SJCRH30 (cell line): ENCODE results near the gene PRICKLE1. TPM values are rescaled to one million over a fixed set of nuclear protein-coding genes. Genes with fewer than 3 reads are reported as not detected.

ENCODE experiments used
- DNase-seq, 2 experiments: peaks; one replicate each; pipeline ENCODE4 v3.0.0-alpha.2; 2015 to 2020
- H3K27ac ChIP-seq: fragments of 250-450 bp; sonication (Bioruptor Pico); 2 replicates; pipeline ENCODE4 v1.5.1; 2020; ENCODE audit warnings: mild to moderate bottlenecking, moderate library complexity
- H3K27me3 ChIP-seq: fragments of 250-450 bp; sonication (Bioruptor Pico); 2 replicates; pipeline ENCODE4 v1.5.1; 2020; ENCODE audit warnings: mild to moderate bottlenecking, moderate library complexity
- H3K36me3 ChIP-seq: fragments of 250-450 bp; sonication (Bioruptor Pico); 2 replicates; pipeline ENCODE4 v1.5.1; 2020; ENCODE audit warnings: mild to moderate bottlenecking, moderate library complexity
- H3K4me1 ChIP-seq: fragments of 250-450 bp; sonication (Bioruptor Pico); 2 replicates; pipeline ENCODE4 v1.5.1; 2020; ENCODE audit warnings: mild to moderate bottlenecking, moderate library complexity
- H3K4me3 ChIP-seq: fragments of 250-450 bp; sonication (Bioruptor Pico); 2 replicates; pipeline ENCODE4 v1.5.1; 2020; ENCODE audit warnings: mild to moderate bottlenecking, moderate library complexity
- H3K9me3 ChIP-seq: fragments of 250-450 bp; sonication (Bioruptor Pico); replicated peaks from 2 replicates; pipeline ENCODE4 v1.5.1; 2020; ENCODE audit warnings: mild to moderate bottlenecking, moderate library complexity
- total RNA-seq: library from RNA; depleted of rRNA; stranded (reverse); fragments of >200 nt; shearing (Covaris generic); gene quantifications from 2 replicates; pipeline ENCODE4 v1.2.3, GENCODE V29; 2014

PRICKLE1 gene
- total RNA-seq, 1 experiment from 2014 or later, result 1.8 TPM

DNA sequence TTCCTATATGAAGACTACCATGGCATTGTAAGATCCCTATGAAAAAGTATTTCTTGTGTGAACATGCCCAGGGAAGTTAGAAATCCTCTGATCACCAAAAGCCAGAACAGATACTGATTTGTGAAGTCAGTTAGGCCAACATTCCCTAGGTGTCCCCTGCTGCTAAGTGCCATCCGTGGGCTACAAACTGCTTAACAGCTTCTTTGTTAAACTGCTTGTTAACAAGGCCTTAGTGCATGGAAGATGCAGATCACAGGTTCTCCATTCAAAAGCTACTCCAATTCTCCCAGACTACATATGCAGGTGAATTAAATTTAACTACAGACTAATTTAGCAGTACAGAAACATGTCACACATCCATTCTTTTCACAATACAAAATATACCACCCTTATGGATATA, 108.2 kb downstream of the PRICKLE1 start:
- H3K9me3 ChIP-seq, result no peaks in the 10 kb centered on the region; the same call in 1 of the 2 replicates
- no peak for DNase-seq
- no peaks in the 10 kb centered on the region for H3K36me3 ChIP-seq
- H3K4me1 ChIP-seq, result peaks cover 10% of the 10 kb centered on the region
- H3K27me3 ChIP-seq, result peaks cover 12% of the 10 kb centered on the region; the same call in 1 of the 2 replicates
- no peak overlapping the region for H3K4me3 ChIP-seq
- no peak overlapping the region for H3K27ac ChIP-seq

DNA sequence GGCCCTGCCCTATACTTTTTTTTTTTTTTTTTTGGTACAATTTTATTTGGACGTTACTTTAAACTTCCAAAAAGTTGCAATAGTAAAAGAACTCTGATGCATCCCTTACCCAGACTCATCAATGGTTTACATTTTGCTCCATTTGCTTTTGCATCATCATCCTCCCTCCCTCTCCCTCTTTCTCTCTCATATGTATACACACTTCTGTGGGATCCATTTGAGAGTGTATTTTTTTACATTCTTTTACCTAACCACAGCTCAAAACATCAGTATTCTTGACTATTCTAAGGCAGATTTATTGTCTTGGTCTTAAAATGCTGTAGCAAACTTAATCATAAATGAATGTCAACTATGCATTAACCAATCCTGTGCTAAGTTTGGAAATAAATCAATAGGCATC, 111.6 kb downstream of the PRICKLE1 start:
- no peak for DNase-seq
- Histone ChIP-seq H3K4me3 (no peak overlapping the region), H3K27ac (no peak overlapping the region), H3K4me1 (0 out of 2 replicates have a peak, but pooled peaks cover 3% of the 10 kb centered on the region), H3K36me3 (no peaks in the 10 kb centered on the region), H3K9me3 (no peaks in the 10 kb centered on the region; the same call in 1 of the 2 replicates), H3K27me3 (0 out of 2 replicates have a peak, but pooled peaks cover 3% of the 10 kb centered on the region)

DNA sequence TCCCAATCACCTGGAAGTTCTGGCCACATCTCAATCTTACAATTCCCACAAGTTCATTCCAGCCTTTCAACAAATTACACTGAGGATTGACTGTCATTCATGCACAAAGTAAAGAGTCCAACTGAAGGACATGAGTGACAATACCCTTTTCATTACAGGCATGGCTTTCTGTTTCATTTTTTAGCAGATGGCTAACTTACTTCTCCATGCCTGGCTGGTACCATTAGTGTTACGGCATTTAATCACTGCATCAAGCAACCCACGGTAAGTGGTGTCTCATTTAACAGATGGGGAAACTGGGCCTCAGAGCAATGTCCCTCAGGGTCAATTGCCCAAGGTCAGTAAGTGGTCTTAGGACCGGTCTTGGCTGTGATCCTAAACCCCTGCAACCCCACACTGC, 114.4 kb downstream of the PRICKLE1 start:
- Histone ChIP-seq H3K4me3 (no peak overlapping the region), H3K4me1 (no peaks in the 10 kb centered on the region), H3K9me3 (no peaks in the 10 kb centered on the region), H3K27ac (no peak overlapping the region), H3K27me3 (0 out of 2 replicates have a peak, but pooled peaks cover 2% of the 10 kb centered on the region), H3K36me3 (no peaks in the 10 kb centered on the region)
- DNase-seq, result no peak

GRCh38 chr12:42474391-42474790, 115.2 kb downstream of the PRICKLE1 start:
- Histone ChIP-seq H3K4me3 (no peak overlapping the region), H3K27me3 (0 out of 2 replicates have a peak, but pooled peaks cover 6% of the 10 kb centered on the region), H3K4me1 (no peaks in the 10 kb centered on the region), H3K36me3 (no peaks in the 10 kb centered on the region), H3K27ac (no peak overlapping the region), H3K9me3 (no peaks in the 10 kb centered on the region)
- DNase-seq, result no peak

DNA sequence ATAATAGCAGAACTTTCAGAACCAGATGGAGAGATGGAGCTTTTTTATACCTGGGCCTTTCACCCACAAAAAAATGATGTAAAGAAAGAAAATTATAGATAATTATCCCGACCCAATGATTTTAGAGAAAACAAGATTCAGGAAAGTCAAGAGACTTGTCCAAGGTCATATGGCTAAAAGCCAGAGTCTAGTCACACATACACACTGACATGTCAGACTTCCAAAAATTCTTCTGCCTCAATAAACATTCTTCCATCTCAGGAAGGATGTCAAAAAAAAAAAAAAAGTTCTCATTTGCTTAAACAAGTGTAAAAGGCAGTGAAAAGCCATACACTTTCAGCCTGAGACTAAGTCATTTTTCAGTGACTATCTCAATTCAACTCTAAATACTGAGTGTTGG, 116.0 kb downstream of the PRICKLE1 start:
- Histone ChIP-seq H3K27ac (no peak overlapping the region), H3K27me3 (0 out of 2 replicates have a peak, but pooled peaks cover 6% of the 10 kb centered on the region)
- no peak for DNase-seq

DNA sequence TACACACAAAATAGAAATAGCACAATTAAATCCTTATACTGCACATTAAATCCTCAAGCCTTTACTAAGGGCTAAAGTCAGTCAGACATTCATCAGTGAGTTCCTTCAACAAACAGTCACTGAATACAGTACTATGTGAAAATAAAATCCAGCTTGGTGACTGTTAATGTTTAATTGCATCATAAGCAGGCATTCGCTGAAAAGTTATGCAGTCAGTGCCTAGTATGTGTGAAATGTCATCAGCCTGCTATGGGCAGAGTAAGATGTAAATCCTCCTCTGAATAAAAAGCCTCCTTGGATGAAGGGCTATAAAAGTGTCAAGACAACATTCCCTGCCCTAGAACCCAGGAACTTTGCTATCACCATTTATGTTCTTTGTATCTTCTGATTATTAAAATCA, 116.4 kb downstream of the PRICKLE1 start:
- no peaks in the 10 kb centered on the region for H3K4me1 ChIP-seq
- no peaks in the 10 kb centered on the region for H3K36me3 ChIP-seq
- no peak overlapping the region for H3K27ac ChIP-seq
- H3K27me3 ChIP-seq, result 0 out of 2 replicates have a peak, but pooled peaks cover 6% of the 10 kb centered on the region
- no peaks in the 10 kb centered on the region for H3K9me3 ChIP-seq
- no peak for DNase-seq
- H3K4me3 ChIP-seq, result no peak overlapping the region

More for the DNA sequence above, 116.0 kb downstream of the PRICKLE1 start:
- no peaks in the 10 kb centered on the region for H3K9me3 ChIP-seq
- no peaks in the 10 kb centered on the region for H3K36me3 ChIP-seq
- H3K4me3 ChIP-seq, result no peak overlapping the region
- no peaks in the 10 kb centered on the region for H3K4me1 ChIP-seq

- H3K4me3 ChIP-seq, result no peak overlapping the region
- 0 out of 2 replicates have a peak, but pooled peaks cover 6% of the 10 kb centered on the region for H3K27me3 ChIP-seq
- no peaks in the 10 kb centered on the region for H3K4me1 ChIP-seq
- no peak for DNase-seq
- no peak overlapping the region for H3K27ac ChIP-seq
- H3K9me3 ChIP-seq, result no peaks in the 10 kb centered on the region
- H3K36me3 ChIP-seq, result no peaks in the 10 kb centered on the region
Measured at GRCh38 chr12:42472376-42472775, 117.2 kb downstream of the PRICKLE1 start.

DNA sequence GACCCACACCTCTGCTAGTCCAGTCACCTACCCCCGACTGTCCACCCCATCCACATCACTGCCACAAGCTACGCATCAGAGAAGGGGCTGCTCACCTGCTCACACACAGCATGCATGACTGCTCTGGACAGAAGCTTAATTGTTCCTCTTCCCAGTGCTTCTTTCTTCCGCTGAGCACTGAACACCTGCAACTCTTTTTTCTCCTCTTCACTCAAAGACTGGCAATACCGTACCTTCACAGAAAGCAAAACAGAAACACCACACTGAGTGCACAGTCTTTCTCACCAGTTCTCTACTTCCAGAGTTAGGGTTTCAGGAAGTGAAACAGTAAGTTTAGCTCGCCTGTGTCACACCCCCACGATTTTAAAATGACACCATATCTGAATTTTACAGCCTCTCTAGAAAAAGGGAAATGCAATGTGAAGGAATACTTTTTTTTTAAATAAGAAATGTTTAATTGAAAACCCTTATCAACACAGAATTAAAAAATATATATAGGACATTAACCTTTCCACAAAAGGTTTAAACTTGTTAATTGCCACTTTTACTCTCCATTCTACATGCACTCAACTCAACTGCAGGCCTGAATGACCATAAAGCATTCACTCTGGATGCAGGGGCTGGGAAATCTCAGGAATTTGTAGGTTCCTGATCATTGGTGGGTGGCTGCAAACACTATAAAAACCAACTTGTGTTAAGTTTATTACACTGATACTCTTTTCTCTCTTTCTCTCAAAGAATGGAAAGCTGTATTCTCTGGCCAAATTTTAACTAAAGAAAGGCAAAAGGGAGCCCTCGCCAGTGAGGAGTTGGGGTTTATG, 120.0 kb downstream of the PRICKLE1 start:
- 0 out of 2 replicates have a peak, but pooled peaks cover 6% of the 10 kb centered on the region for H3K27me3 ChIP-seq
- H3K36me3 ChIP-seq, result no peaks in the 10 kb centered on the region
- no peaks in the 10 kb centered on the region for H3K9me3 ChIP-seq
- DNase-seq, result no peak
- H3K4me3 ChIP-seq, result no peak overlapping the region
- no peaks in the 10 kb centered on the region for H3K4me1 ChIP-seq
- no peak overlapping the region for H3K27ac ChIP-seq

GRCh38 chr12:42468921-42469320, 120.6 kb downstream of the PRICKLE1 start:
- Histone ChIP-seq H3K27me3 (0 out of 2 replicates have a peak, but pooled peaks cover 6% of the 10 kb centered on the region), H3K9me3 (no peaks in the 10 kb centered on the region), H3K4me3 (no peak overlapping the region), H3K4me1 (no peaks in the 10 kb centered on the region), H3K36me3 (no peaks in the 10 kb centered on the region), H3K27ac (no peak overlapping the region)
- DNase-seq, result no peak

GRCh38 chr12:42468341-42468821, 121.2 kb downstream of the PRICKLE1 start:
- Histone ChIP-seq H3K36me3 (no peaks in the 10 kb centered on the region), H3K9me3 (no peaks in the 10 kb centered on the region), H3K4me1 (no peaks in the 10 kb centered on the region), H3K27me3 (0 out of 2 replicates have a peak, but pooled peaks cover 6% of the 10 kb centered on the region), H3K4me3 (no peak overlapping the region), H3K27ac (no peak overlapping the region)
- no peak for DNase-seq

- no peaks in the 10 kb centered on the region for H3K27me3 ChIP-seq
- no peaks in the 10 kb centered on the region for H3K4me1 ChIP-seq
- H3K9me3 ChIP-seq, result no peaks in the 10 kb centered on the region
- no peak overlapping the region for H3K4me3 ChIP-seq
- no peak overlapping the region for H3K27ac ChIP-seq
- DNase-seq, result no peak
- no peaks in the 10 kb centered on the region for H3K36me3 ChIP-seq
Measured at GRCh38 chr12:42463671-42464070, 125.9 kb downstream of the PRICKLE1 start.

- Histone ChIP-seq H3K4me1 (no peaks in the 10 kb centered on the region), H3K36me3 (no peaks in the 10 kb centered on the region), H3K27ac (no peak overlapping the region), H3K9me3 (no peaks in the 10 kb centered on the region), H3K27me3 (no peaks in the 10 kb centered on the region), H3K4me3 (no peak overlapping the region)
- DNase-seq, result no peak
Measured at GRCh38 chr12:42462486-42462885, 127.1 kb downstream of the PRICKLE1 start.

GRCh38 chr12:42459336-42459847, 130.2 kb downstream of the PRICKLE1 start:
- H3K27ac ChIP-seq, result no peak overlapping the region
- H3K4me3 ChIP-seq, result no peak overlapping the region
- no peaks in the 10 kb centered on the region for H3K36me3 ChIP-seq
- no peaks in the 10 kb centered on the region for H3K9me3 ChIP-seq
- no peak for DNase-seq
- no peaks in the 10 kb centered on the region for H3K27me3 ChIP-seq
- no peaks in the 10 kb centered on the region for H3K4me1 ChIP-seq

- Histone ChIP-seq H3K9me3 (no peaks in the 10 kb centered on the region), H3K27ac (no peak overlapping the region), H3K4me1 (no peaks in the 10 kb centered on the region), H3K4me3 (no peak overlapping the region), H3K36me3 (no peaks in the 10 kb centered on the region), H3K27me3 (no peaks in the 10 kb centered on the region)
- DNase-seq, result no peak
Measured at GRCh38 chr12:42458575-42458974, 131.0 kb downstream of the PRICKLE1 start.

- no peaks in the 10 kb centered on the region for H3K27me3 ChIP-seq
- H3K4me1 ChIP-seq, result no peaks in the 10 kb centered on the region
- no peak overlapping the region for H3K4me3 ChIP-seq
- no peak for DNase-seq
- H3K36me3 ChIP-seq, result peaks cover 25% of the 10 kb centered on the region; the same call in 1 of the 2 replicates
- H3K27ac ChIP-seq, result no peak overlapping the region
- 0 out of 2 replicates have a peak, but pooled peaks cover 2% of the 10 kb centered on the region for H3K9me3 ChIP-seq
Measured at GRCh38 chr12:42450248-42450647, 139.3 kb downstream of the PRICKLE1 start.
